Dedifferentiated amniotic fluid mesenchymal stem cell (primary cell): ENCODE measurements around the gene HOXD3.
A peak's percentile ranks its signal among the peaks of the same experiment; 100 is the strongest.

Experiments
- DNase-seq: peaks from one replicate; pipeline ENCODE4 v3.0.0-alpha.2; 2016; ENCODE audit errors: extremely low spot score

HOXD3 gene

DNA sequence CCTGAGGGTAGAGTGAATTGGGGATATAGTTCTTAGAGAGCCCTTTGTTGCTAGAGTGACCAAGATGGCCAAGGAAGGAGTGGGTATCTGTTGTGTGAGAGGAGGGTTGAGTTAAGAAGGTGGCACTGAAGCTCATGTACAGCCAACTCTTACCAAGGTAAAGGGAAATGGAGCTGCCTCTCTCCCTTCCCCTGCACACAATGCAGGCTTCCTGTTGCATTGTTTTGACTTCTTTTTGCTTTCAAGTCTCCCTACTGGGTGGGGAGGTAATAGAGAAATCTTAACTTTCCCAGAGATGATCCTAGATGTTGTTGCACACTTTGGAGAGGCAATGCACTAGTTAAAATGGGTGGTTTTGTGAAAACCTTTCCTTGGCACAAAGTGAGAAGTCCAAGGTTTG, 55.2 kb downstream of the HOXD3 start:
- DNase-seq: peak; percentile 8

DNA sequence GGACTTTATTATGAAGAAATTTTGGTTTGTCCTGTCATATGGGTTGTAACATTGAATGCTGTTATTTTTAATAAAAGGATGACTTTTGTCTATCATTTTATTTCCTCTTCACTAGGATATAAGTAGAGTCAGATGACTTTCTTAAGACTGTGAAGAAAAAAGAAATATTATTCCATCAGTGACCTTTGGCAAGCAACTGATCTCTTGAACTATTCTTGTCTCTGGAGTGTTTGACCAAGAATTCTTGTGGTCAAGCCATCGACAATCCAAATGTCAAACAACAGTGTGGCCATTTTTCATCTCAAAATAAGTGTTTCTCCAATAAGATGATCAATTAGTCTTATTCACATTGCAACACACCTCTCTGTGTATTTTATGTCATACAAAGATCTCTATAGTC, 56.3 kb downstream of the HOXD3 start:
- DNase-seq: no peak
